HG02759 (cell line): ENCODE data around the gene HIF1AN.
"Not testable (repeated sequence)": the region's sequence is repeated elsewhere in the genome, so short reads cannot be mapped to it uniquely, and the experiment has no call there.

Experiments
- ATAC-seq: cut with Tn5 transposase; IDR thresholded peaks from one replicate; pipeline ENCODE4 v1.9.1; 2021; ENCODE audit warnings: mild to moderate bottlenecking, moderate library complexity; ENCODE audit not compliant: unreplicated experiment

Gene HIF1AN

GRCh38 chr10:100565206-100565985, 29.7 kb downstream of the HIF1AN start:
- no peak for ATAC-seq

GRCh38 chr10:100566561-100566960, 30.8 kb downstream of the HIF1AN start:
- no peak for ATAC-seq

- ATAC-seq, result no peak
These were observed 31.5 kb downstream of the HIF1AN start for GRCh38 chr10:100567249-100567648.

- ATAC-seq, result no peak
These were observed 32.1 kb downstream of the HIF1AN start for GRCh38 chr10:100567826-100568225.

GRCh38 chr10:100568912-100569311, 33.2 kb downstream of the HIF1AN start:
- no peak for ATAC-seq

- ATAC-seq, result no peak
These were observed 34.1 kb downstream of the HIF1AN start for GRCh38 chr10:100569687-100570481.

GRCh38 chr10:100570506-100570905, 34.8 kb downstream of the HIF1AN start:
- ATAC-seq, result no peak

- ATAC-seq, result no peak
These were observed 35.5 kb downstream of the HIF1AN start for GRCh38 chr10:100571084-100571856.

GRCh38 chr10:100575146-100575545, 39.4 kb downstream of the HIF1AN start:
- ATAC-seq, result not testable (repeated sequence)

GRCh38 chr10:100575585-100576281, 40.0 kb downstream of the HIF1AN start:
- ATAC-seq, result no peak

- no peak for ATAC-seq
These were observed 40.5 kb downstream of the HIF1AN start for GRCh38 chr10:100576282-100576635.

- ATAC-seq, result no peak
These were observed 43.7 kb downstream of the HIF1AN start for GRCh38 chr10:100579261-100580090.

GRCh38 chr10:100586959-100587358, 51.2 kb downstream of the HIF1AN start:
- no peak for ATAC-seq

GRCh38 chr10:100598166-100598565, 62.4 kb downstream of the HIF1AN start:
- no peak for ATAC-seq

GRCh38 chr10:100600218-100600617, 64.5 kb downstream of the HIF1AN start:
- ATAC-seq, result no peak

GRCh38 chr10:100607439-100607838, 71.7 kb downstream of the HIF1AN start:
- no peak for ATAC-seq
